WTC11 (cell line): Measurements from ENCODE around the gene FBN2. TPM values are rescaled to one million over a fixed set of nuclear protein-coding genes. Genes with fewer than 3 reads are reported as not detected.

Experiments
- ATAC-seq: fragments of 200-7000 bp; cut with Tn5 transposase; 2 replicates; pipeline ENCODE4 v1.10.0; 2021; ENCODE audit warnings: mild to moderate bottlenecking, moderate library complexity
- CTCF ChIA-PET: fragments of 300-600 bp; sonication (Branson Sonifier 250); formaldehyde crosslinking; loops from one replicate; lab custom pipeline; 2021; ENCODE audit warnings: antibody characterized with exemption; lab: Charles Lee
- POLR2A ChIA-PET: fragments of 350-600 bp; sonication (Branson Sonifier 250); formaldehyde crosslinking; loops from one replicate; lab custom pipeline; 2021; ENCODE audit warnings: antibody characterized with exemption; lab: Charles Lee
- DNase-seq: peaks from one replicate; pipeline ENCODE4 v3.0.0; 2021; ENCODE audit warnings: low spot score
- H3K27ac Mint-ChIP-seq: 2 replicates; pipeline ENCODE4 v1.8.0; 2021; ENCODE audit warnings: mixed read lengths
- H3K27me3 Mint-ChIP-seq: 2 replicates; pipeline ENCODE4 v1.8.0; 2021; ENCODE audit warnings: low read depth, mild to moderate bottlenecking, moderate library complexity, mixed read lengths
- H3K36me3 Mint-ChIP-seq: 2 replicates; pipeline ENCODE4 v1.8.0; 2021; ENCODE audit warnings: mixed read lengths
- H3K4me1 Mint-ChIP-seq: 2 replicates; pipeline ENCODE4 v1.8.0; 2022; ENCODE audit warnings: mixed read lengths
- H3K4me3 Mint-ChIP-seq: 2 replicates; pipeline ENCODE4 v1.8.0; 2021; ENCODE audit warnings: mild to moderate bottlenecking, moderate library complexity, mixed read lengths
- H3K9me3 Mint-ChIP-seq: 2 replicates; pipeline ENCODE4 v1.8.0; 2021; ENCODE audit warnings: mixed read lengths
- ATF1 ChIP-seq: sonication (generic); formaldehyde crosslinking; IDR thresholded peaks from 2 replicates; pipeline ENCODE4 v1.8.1; 2023; ENCODE audit warnings: mild to moderate bottlenecking, moderate library complexity, missing genetic modification reagents
- ATF6 ChIP-seq: sonication (generic); formaldehyde crosslinking; IDR thresholded peaks from 2 replicates; pipeline ENCODE4 v1.8.1; 2023; ENCODE audit warnings: mild to moderate bottlenecking, missing genetic modification reagents
- CDX4 ChIP-seq: fragments of 250-450 bp; sonication (Bioruptor Pico); IDR thresholded peaks from 2 replicates; pipeline ENCODE4 v1.9.0; 2021; ENCODE audit warnings: moderate library complexity, mild to moderate bottlenecking, inconsistent platforms, borderline replicate concordance
- CREM ChIP-seq: sonication (generic); formaldehyde crosslinking; IDR thresholded peaks from 2 replicates; pipeline ENCODE4 v1.8.1; 2022; ENCODE audit warnings: mild to moderate bottlenecking, missing genetic modification reagents, moderate library complexity
- FOXK1 ChIP-seq: sonication (generic); formaldehyde crosslinking; IDR thresholded peaks from 2 replicates; pipeline ENCODE4 v1.8.0; 2022; ENCODE audit warnings: mild to moderate bottlenecking, moderate library complexity, missing genetic modification reagents
- MAX ChIP-seq: sonication (generic); formaldehyde crosslinking; IDR thresholded peaks from 2 replicates; pipeline ENCODE4 v1.8.0; 2022; ENCODE audit warnings: mild to moderate bottlenecking, missing genetic modification reagents
- MXD4 ChIP-seq: fragments of 250-450 bp; sonication (Bioruptor Pico); IDR thresholded peaks from 2 replicates; pipeline ENCODE4 v1.8.0; 2021; ENCODE audit warnings: mild to moderate bottlenecking, moderate library complexity, borderline replicate concordance
- NR1H2 ChIP-seq: sonication (generic); formaldehyde crosslinking; IDR thresholded peaks from 2 replicates; pipeline ENCODE4 v1.9.0; 2021; ENCODE audit warnings: mild to moderate bottlenecking, moderate library complexity, missing genetic modification reagents
- SMAD4 ChIP-seq: sonication (generic); formaldehyde crosslinking; IDR thresholded peaks from 2 replicates; pipeline ENCODE4 v1.8.0; 2022; ENCODE audit warnings: mild to moderate bottlenecking, missing genetic modification reagents
- ZBTB43 ChIP-seq: sonication (generic); formaldehyde crosslinking; IDR thresholded peaks from 2 replicates; pipeline ENCODE4 v1.8.1; 2023; ENCODE audit warnings: mild to moderate bottlenecking, missing genetic modification reagents
- ZNF121 ChIP-seq: sonication (generic); formaldehyde crosslinking; IDR thresholded peaks from 2 replicates; pipeline ENCODE4 v1.8.0; 2023; ENCODE audit warnings: missing genetic modification reagents
- ZNF138 ChIP-seq: sonication (generic); formaldehyde crosslinking; conservative IDR thresholded peaks from 2 replicates; pipeline ENCODE4 v1.8.1; 2022; ENCODE audit warnings: mild to moderate bottlenecking, moderate library complexity, missing genetic modification reagents
- ZNF263 ChIP-seq: sonication (generic); formaldehyde crosslinking; IDR thresholded peaks from 2 replicates; pipeline ENCODE4 v1.8.1; 2022; ENCODE audit warnings: low read depth, mild to moderate bottlenecking, moderate library complexity, missing genetic modification reagents
- ZNF317 ChIP-seq: sonication (generic); formaldehyde crosslinking; IDR thresholded peaks from 2 replicates; pipeline ENCODE4 v1.8.1; 2023; ENCODE audit warnings: low read depth, mild to moderate bottlenecking, moderate library complexity, missing genetic modification reagents, borderline replicate concordance
- ZNF423 ChIP-seq: fragments of 250-450 bp; sonication (Bioruptor Pico); IDR thresholded peaks from 2 replicates; pipeline ENCODE4 v2.1.2; 2022; ENCODE audit warnings: mild to moderate bottlenecking, moderate library complexity
- ZSCAN18 ChIP-seq: fragments of 250-450 bp; sonication (Bioruptor Pico); IDR thresholded peaks from 2 replicates; pipeline ENCODE4 v2.1.2; 2022; ENCODE audit warnings: mild to moderate bottlenecking, moderate library complexity
- total RNA-seq: library from RNA; stranded (reverse); gene quantifications from 3 replicates; pipeline ENCODE4 v1.2.3, GENCODE V29; 2021
- TF ChIP-seq, protein P1 (sequence below): sonication (generic); formaldehyde crosslinking; conservative IDR thresholded peaks from 2 replicates; pipeline ENCODE4 v1.8.1; 2022; ENCODE audit warnings: mild to moderate bottlenecking, missing genetic modification reagents
- TF ChIP-seq, protein P2 (sequence below): sonication (generic); formaldehyde crosslinking; IDR thresholded peaks from 2 replicates; pipeline ENCODE4 v1.8.1; 2023; ENCODE audit warnings: mild to moderate bottlenecking, missing genetic modification reagents, moderate library complexity
- TF ChIP-seq, protein P3 (sequence below): fragments of 200-600 bp; IDR thresholded peaks from 2 replicates; pipeline ENCODE4 v1.8.0; 2022; ENCODE audit warnings: antibody characterized with exemption
- TF ChIP-seq, protein P4 (sequence below): sonication (generic); formaldehyde crosslinking; IDR thresholded peaks from 2 replicates; pipeline ENCODE4 v1.8.1; 2022; ENCODE audit warnings: low read depth, mild to moderate bottlenecking, moderate library complexity, missing genetic modification reagents, borderline replicate concordance

The FBN2 gene
- total RNA-seq, 1 experiment from 2014 or later = 56.7 TPM

- TF ChIP-seq CREM (CRISPR knock-in tag) = no peak
- TF ChIP-seq, protein P1, sequence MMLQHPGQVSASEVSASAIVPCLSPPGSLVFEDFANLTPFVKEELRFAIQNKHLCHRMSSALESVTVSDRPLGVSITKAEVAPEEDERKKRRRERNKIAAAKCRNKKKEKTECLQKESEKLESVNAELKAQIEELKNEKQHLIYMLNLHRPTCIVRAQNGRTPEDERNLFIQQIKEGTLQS (CRISPR knock-in tag) = no peak
- TF ChIP-seq, protein P2, sequence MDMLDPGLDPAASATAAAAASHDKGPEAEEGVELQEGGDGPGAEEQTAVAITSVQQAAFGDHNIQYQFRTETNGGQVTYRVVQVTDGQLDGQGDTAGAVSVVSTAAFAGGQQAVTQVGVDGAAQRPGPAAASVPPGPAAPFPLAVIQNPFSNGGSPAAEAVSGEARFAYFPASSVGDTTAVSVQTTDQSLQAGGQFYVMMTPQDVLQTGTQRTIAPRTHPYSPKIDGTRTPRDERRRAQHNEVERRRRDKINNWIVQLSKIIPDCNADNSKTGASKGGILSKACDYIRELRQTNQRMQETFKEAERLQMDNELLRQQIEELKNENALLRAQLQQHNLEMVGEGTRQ (CRISPR knock-in tag) = no peak
- TF ChIP-seq ATF1 (CRISPR knock-in tag) = no peak
- no peak for TF ChIP-seq ZNF121 (CRISPR knock-in tag)
- TF ChIP-seq CDX4 = no peak
- TF ChIP-seq ZNF263 (CRISPR knock-in tag) = no peak
- no peak for TF ChIP-seq MXD4 (CRISPR knock-in tag)
- no peak for TF ChIP-seq ZNF317 (CRISPR knock-in tag)
- no peak for TF ChIP-seq ZBTB43 (CRISPR knock-in tag)
These were observed 13.4 kb upstream of the FBN2 start (continued) for GRCh38 chr5:128551476-128551875.

- DNase-seq (no peak), ATAC-seq (no peak)
- ChIA-PET CTCF (no interaction called here), POLR2A (interaction anchor here (0.6 kb wide), 1 partner anchor 59 kb away, joined by 3 read pairs; no protein-coding TSS in a partner anchor)
- peaks cover 25% of the 10 kb centered on the region for H3K36me3 Mint-ChIP-seq
- H3K4me3 Mint-ChIP-seq = no peak overlapping the region
- H3K4me1 Mint-ChIP-seq = peaks cover 11% of the 10 kb centered on the region
- no peak overlapping the region for H3K27ac Mint-ChIP-seq
- peaks cover 33% of the 10 kb centered on the region for H3K9me3 Mint-ChIP-seq
- no peaks in the 10 kb centered on the region; the same call in 1 of the 2 replicates for H3K27me3 Mint-ChIP-seq
- TF ChIP-seq MAX (CRISPR knock-in tag) (no peak), ZNF423 (no peak), ZNF138 (CRISPR knock-in tag) (no peak), NR1H2 (CRISPR knock-in tag) (no peak), FOXK1 (CRISPR knock-in tag) (no peak), ZSCAN18 (no peak), SMAD4 (CRISPR knock-in tag) (no peak), ZNF121 (CRISPR knock-in tag) (no peak), ATF6 (CRISPR knock-in tag) (no peak)
- TF ChIP-seq, protein P3, sequence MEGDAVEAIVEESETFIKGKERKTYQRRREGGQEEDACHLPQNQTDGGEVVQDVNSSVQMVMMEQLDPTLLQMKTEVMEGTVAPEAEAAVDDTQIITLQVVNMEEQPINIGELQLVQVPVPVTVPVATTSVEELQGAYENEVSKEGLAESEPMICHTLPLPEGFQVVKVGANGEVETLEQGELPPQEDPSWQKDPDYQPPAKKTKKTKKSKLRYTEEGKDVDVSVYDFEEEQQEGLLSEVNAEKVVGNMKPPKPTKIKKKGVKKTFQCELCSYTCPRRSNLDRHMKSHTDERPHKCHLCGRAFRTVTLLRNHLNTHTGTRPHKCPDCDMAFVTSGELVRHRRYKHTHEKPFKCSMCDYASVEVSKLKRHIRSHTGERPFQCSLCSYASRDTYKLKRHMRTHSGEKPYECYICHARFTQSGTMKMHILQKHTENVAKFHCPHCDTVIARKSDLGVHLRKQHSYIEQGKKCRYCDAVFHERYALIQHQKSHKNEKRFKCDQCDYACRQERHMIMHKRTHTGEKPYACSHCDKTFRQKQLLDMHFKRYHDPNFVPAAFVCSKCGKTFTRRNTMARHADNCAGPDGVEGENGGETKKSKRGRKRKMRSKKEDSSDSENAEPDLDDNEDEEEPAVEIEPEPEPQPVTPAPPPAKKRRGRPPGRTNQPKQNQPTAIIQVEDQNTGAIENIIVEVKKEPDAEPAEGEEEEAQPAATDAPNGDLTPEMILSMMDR = no peak
- TF ChIP-seq, protein P4, sequence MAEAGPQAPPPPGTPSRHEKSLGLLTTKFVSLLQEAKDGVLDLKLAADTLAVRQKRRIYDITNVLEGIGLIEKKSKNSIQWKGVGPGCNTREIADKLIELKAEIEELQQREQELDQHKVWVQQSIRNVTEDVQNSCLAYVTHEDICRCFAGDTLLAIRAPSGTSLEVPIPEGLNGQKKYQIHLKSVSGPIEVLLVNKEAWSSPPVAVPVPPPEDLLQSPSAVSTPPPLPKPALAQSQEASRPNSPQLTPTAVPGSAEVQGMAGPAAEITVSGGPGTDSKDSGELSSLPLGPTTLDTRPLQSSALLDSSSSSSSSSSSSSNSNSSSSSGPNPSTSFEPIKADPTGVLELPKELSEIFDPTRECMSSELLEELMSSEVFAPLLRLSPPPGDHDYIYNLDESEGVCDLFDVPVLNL = no peak
These were observed 11.5 kb upstream of the FBN2 start for GRCh38 chr5:128549496-128549895.
